Gastroesophageal sphincter (tissue), 3 donors: ENCODE measurements around the gene MLLT3.

Source experiments
- CTCF ChIP-seq, 4 experiments: fragments of 200-600 bp in 2 of 4; fragments of 450-650 bp in 2 of 4; sonication (generic) in 1 of 4; IDR thresholded peaks; one replicate each; pipeline ENCODE4 v1.5.1; 2017 to 2019; ENCODE audit warnings: antibody characterized with exemption in 4 of 4, mild to moderate bottlenecking in 2 of 4, moderate library complexity in 2 of 4
- POLR2A ChIP-seq, 2 donors: fragments of 450-650 bp; IDR thresholded peaks; one replicate each; pipeline ENCODE4 v1.6.1; 2017; ENCODE audit warnings: antibody characterized with exemption in 2 of 2, mild to moderate bottlenecking in 2 of 2, moderate library complexity in 1 of 2
- POLR2AphosphoS5 ChIP-seq: sonication (generic); formaldehyde crosslinking; IDR thresholded peaks from one replicate; pipeline ENCODE4 v1.6.1; 2017; ENCODE audit warnings: antibody characterized with exemption

DNA sequence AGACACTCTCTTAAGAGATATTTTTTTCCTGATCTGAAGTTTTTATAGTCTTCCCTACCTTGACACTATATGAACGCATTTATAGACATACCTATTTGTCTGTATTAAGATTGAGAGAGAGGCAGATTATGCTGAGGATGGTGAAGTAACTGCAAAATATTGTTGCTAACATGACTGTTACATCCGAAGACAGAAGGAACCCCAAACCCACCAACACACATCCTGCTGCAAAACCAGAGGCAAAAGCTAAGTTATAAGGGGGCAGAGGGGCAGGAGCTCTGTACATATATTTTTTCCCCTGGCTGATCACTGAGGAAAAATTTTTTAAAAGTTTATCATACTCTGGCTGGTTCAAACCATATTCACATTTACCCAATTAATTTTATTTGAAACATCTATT lies 279.0 kb downstream of the MLLT3 start:
- no peak for TF ChIP-seq CTCF (IDR thresholded peaks at IDR 0.05)
- no peak for TF ChIP-seq POLR2A (IDR thresholded peaks at IDR 0.05)
- no peak for TF ChIP-seq POLR2AphosphoS5
